ENCODE measurements around the gene CIAPIN1. TPM values are rescaled to one million over a fixed set of nuclear protein-coding genes. Genes with fewer than 3 reads are reported as not detected.

Gene CIAPIN1
- total RNA-seq, 1 experiment from 2014 or later = 82.8 TPM

GRCh38 chr16:57423152-57423551, 24.0 kb downstream of the CIAPIN1 start:
- Histone ChIP-seq H3K79me2 (ENCODE audit: insufficient read depth, low read length) (no peaks in the 10 kb centered on the region), H3K23ac (ENCODE audit: insufficient read length, low read depth, low read length) (no peak overlapping the region), H3K27me3 (ENCODE audit: insufficient read depth, low read length) (no peaks in the 10 kb centered on the region), H3K4ac (ENCODE audit: low read depth, low read length) (no peak overlapping the region), H3K9ac (ENCODE audit: extremely low read depth, insufficient read length, low read length) (no peak overlapping the region), H3K23me2 (ENCODE audit: insufficient read length, low read depth, low read length, poor library complexity, severe bottlenecking) (no peaks in the 10 kb centered on the region), H3K4me2 (ENCODE audit: insufficient read depth, insufficient read length, low read length) (no peak overlapping the region), H4K91ac (ENCODE audit: insufficient read length, low read depth, low read length) (no peak overlapping the region), H3K56ac (ENCODE audit: insufficient read length, low read depth, low read length) (no peak overlapping the region), H3K27ac (ENCODE audit: insufficient read length, low read depth, low read length) (no peak overlapping the region), H3K14ac (ENCODE audit: insufficient read depth, low read length) (no peak overlapping the region), H2BK5ac (ENCODE audit: insufficient read length, low read length) (no peak overlapping the region), H2BK12ac (ENCODE audit: insufficient read length, low read depth, low read length) (no peak overlapping the region), H4K20me1 (ENCODE audit: control insufficient read depth, insufficient read depth, insufficient read length) (no peaks in the 10 kb centered on the region), H3K79me1 (ENCODE audit: insufficient read depth, low read depth, low read length, poor library complexity, severe bottlenecking) (no peaks in the 10 kb centered on the region), H4K8ac (replicated peaks; ENCODE audit: insufficient read length, low read depth, low read length) (no peak overlapping the region), H3K18ac (ENCODE audit: insufficient read length, low read depth, low read length) (no peak overlapping the region), H2BK120ac (ENCODE audit: low read depth, low read length, poor library complexity, severe bottlenecking) (no peak overlapping the region), H2BK15ac (ENCODE audit: low read depth, low read length) (no peak overlapping the region), H3K4me1 (ENCODE audit: insufficient read depth, low read length) (no peaks in the 10 kb centered on the region), H4K5ac (ENCODE audit: insufficient read length, low read depth, low read length) (no peak overlapping the region), H2AFZ (ENCODE audit: low read length) (no peak overlapping the region), H3K9me3 (ENCODE audit: control insufficient read depth, low read depth, low read length) (no peaks in the 10 kb centered on the region), H2AK5ac (ENCODE audit: insufficient read length, low read length) (no peak overlapping the region), H2BK20ac (ENCODE audit: low read depth, low read length, poor library complexity, severe bottlenecking) (no peak overlapping the region), H3T11ph (ENCODE audit: low read length) (no peak overlapping the region)
- Mint-ChIP-seq H3K36me3 (ENCODE audit: insufficient read depth in 1 of 3, low read depth in 3 of 3) (peaks cover under 1 to 9% (median 8%) of the 10 kb centered on the region in 3 experiments; a peak in 6 of 7 replicates), H3K4me1 (peaks cover 13 to 20% of the 10 kb centered on the region in 2 experiments), H3K27ac (no peak overlapping the region), H3K4me3 (no peak overlapping the region), H3K27me3 (ENCODE audit: low read depth) (no peaks in the 10 kb centered on the region), H3K9me3 (no peaks in the 10 kb centered on the region)
- TF ChIP-seq CTCF (conservative IDR thresholded peaks at IDR 0.05) = no peak
- no peak for DNase-seq
- WGBS (ENCODE audit: extremely low coverage, insufficient read length, low lambda C conversion rate) = no CpG with 5 or more reads among the region's 2 CpGs

Data from H9 (cell line).